HT1080 (cell line): ENCODE results near the gene WSB1. TPM values are rescaled to one million over a fixed set of nuclear protein-coding genes. Genes with fewer than 3 reads are reported as not detected.

Experiments used
- DNase-seq: peaks from one replicate; pipeline ENCODE4 v3.0.0-alpha.2; 2015; ENCODE audit warnings: low read depth
- small RNA-seq: library from RNA; depleted of rRNA; stranded (forward); fragments of <200 nt; gene quantifications from one replicate; pipeline ENCODE3, GENCODE V24; 2014
- total RNA-seq: library from RNA; depleted of rRNA; stranded (reverse); fragments of >200 nt; shearing (Covaris generic); gene quantifications from 2 replicates; pipeline ENCODE4 v1.2.3, GENCODE V29; 2014; rRNA removed

WSB1 gene
- total RNA-seq, 1 experiment from 2014 or later: 62.4 TPM

DNA sequence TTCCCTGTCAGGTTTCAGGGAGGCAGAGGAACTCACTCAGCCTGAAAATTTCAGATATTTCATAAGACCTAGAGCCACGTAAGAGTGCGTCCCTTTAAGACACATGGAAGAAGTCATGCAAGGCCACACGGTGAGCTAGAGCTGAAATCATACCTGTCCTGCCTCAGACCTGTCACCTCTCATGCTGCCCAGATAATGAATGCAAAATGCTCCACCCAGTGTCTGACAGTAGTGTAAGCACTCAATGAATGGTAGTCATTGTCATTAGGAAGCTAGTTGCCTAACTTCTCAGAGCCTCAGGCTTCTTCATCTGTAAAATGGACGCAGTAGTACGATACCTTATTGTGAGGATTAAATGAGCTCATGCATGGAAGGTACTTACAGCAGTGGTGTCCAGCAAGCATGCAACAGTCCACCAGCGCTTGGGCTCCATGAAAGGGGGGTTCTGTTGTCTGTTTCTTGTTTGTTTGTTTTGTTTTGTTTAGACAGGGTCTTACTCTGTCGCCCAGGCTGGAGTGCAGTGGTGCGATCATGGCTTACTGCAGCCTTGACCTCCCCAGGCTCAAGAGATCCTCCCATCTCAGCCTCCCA is 60.7 kb downstream of the WSB1 start:
- no peak for DNase-seq

DNA sequence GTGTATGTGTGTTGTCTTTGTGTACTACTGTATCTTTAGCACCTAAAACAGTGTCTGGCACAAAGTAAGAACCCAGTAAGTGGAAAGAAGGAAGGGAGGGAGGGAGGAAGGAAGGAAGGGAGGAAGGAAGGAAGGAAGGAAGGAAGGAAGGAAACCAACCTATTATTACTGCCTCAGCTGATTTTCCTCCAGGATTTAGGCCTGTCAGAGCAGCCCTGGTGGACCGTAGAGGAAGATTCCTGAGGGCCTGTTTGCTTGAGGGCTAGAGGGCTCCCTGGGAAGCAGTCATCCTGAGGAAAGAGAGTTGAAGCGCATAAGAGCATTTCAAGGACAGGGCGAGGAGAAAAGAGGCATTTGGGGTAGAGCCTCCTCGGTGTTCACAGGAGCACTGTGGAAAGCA is 61.5 kb downstream of the WSB1 start:
- DNase-seq: no peak

DNA sequence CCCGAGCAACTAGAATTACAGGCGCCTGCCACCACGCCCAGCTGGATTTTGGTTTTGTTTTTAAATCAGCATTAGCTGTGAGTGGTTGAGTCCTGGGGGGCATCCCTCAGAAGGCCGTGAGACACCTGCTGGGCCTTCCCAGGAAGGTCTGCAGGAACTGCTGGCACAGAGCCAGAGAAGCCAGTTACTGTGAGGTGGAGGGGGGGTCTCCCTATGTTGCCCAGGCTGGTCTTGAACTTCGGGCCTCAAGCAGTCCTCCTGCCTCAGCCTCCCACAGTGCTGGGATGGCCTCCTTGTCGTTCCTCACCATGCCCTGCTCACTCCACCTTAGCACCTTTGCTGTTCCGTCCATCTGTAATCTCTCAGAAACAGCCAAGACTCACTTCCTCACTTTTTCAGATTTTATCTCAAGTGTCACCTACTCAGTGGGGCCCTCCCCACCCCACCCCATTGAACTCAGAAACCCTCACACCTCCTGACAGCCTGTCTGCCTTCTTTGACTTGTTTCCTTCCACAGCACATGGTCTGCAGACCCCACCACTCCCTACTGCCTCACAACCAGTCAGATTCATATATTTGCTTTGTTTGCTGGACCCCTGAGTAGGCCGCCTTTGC is 62.3 kb downstream of the WSB1 start:
- DNase-seq: no peak

DNA sequence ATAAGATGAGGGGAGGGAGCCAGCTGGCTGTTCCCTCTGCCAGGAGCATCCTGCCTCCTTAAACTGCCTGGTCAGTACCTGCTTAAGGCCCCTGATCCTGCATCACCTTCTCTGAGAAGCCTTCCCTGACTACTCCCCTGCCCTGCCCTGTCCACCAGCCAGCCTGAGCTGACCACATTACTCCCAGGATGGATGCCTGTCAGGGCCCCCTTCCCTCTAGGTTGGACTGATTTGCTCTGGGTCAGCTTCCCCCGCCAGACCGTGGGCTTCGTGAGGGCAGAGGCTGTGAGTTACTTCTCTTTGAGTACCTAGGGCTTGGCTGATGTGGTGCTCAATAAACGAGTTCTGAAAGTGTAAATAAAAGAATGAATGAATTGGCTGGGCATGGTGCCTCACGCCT is 63.3 kb downstream of the WSB1 start:
- no peak for DNase-seq

DNA sequence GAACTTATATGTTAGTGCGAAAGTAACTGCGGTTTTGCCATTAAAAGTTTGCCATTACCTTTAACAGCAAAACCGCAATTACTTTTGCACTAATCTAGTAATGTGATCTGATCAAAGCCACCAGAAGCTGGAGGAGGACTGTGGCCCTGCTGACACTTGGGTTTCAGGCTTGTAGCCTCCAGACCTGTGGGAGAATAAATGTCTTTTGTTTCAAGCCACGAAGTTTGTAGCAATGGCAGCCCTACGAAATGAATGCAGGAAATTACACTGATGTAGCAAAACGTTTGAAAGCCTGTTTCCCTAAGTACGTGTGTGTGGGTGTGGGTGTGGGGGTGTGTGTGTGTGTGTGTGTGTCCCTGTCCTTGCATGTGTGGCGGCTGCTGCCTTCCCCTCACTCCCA is 66.6 kb downstream of the WSB1 start:
- DNase-seq: no peak

DNA sequence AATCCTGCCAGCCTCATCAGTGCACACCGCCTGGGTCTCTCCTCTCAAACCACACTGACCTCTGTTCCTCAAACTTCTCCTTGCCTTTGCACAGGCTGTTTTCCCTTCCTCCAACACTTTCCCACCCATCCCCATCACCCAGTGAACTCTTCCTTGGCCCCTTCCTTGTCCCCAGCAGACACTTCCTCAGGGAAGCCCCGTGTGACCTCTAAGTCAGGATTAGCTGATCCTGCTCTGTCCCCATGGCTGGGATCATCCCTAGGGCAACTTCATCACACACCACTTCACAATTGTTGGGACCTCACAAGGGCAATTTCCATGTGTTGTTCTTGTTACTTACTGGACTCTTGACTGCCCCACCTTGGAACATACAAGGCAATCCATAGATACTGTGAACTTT is 67.8 kb downstream of the WSB1 start:
- no peak for DNase-seq

DNA sequence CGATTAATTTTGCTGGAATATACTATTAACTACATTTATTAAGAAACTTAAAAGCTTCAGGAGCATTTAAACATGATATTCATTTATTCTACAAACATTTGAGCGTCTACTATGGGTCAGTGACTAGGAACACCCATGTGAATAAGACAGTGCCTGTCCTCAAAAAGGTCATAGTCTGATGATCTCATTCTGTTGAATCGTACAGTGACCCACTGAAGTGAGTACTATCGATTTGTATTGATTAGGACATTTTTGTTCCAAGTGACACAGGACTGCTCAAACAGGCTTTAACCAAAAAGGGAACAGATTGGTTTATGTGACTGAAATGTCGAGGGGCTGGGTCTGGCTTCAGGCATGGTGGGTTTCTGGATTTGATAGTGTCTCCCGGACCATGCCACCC is 68.6 kb downstream of the WSB1 start:
- no peak for DNase-seq

DNA sequence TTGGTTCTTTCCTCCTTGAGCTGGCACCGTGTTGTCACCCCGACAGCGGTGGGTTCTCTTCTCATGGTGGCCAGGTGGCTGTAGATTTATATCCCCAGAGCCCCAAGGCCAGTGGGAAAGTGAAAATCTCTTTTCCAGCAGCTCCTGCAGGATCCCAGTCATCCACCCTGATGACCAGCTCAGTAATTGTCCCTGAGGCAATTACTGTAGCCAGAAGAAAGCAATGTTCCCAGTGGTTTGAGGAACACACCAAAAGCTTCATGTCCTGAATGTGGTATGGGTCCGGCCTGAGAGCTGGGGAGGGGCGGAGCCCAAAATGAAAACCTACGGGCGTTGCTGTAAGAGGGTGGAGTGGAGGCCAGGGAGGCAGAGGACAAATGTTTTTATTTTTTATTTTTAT is 69.0 kb downstream of the WSB1 start:
- DNase-seq: no peak

DNA sequence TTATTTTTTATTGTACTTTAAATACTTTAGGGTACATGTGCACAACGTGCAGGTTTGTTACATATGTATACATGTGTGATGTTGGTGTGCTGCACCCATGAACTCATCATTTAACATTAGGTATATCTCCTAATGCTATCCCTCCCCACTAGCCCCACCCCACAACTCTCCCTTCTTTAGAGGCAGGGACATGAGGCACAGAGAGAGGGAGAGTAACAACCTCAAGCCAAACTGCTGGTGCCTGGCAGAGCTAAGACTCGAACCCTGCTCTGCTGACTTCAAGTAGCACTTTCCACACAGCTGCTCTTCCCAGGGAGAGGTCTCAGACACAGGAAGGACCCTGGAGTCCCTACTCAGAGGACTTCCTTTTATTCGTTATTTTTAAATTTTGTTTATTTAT is 69.4 kb downstream of the WSB1 start:
- no peak for DNase-seq

Small RNAs within 50 kb of the gene (small RNA-seq; reads per million reads assigned to genes)
- not detected for gene MIR4522

Other genes starting within 250 kb of the WSB1 start
- 3.4 and 4.5 TPM in 2 replicates for gene KSR1, start 162.3 kb downstream of the WSB1 start, total RNA-seq